ENCODE results near the gene PTPRN2. TPM values are rescaled to one million over a fixed set of nuclear protein-coding genes. Genes with fewer than 3 reads are reported as not detected.

Gene PTPRN2
- polyA plus RNA-seq, 1 of the 3 experiments (the other 2 are of a cell fraction), result 4.0 TPM

DNA sequence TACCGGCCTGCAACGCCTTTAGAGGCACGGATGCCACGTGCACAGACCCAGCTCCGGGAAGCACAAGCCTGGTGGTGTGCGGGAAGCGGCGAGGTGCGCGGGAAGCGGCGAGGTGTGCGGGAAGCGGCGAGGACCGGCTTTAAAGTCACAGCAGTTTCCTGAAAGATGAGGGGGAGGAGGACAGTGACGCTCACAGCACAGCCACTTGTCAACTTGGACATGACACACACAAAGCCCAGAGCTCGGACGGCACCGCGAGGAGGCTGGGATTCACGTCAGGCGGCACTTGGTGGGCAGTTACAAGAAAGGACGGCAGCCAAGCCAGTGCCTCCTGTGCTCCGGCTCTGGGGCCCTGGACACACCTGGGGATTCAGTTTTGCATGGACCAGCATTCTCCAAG, 724.9 kb downstream of the PTPRN2 start (continued):
- no peak for TF ChIP-seq CHD2 (IDR thresholded peaks at IDR 0.05; ENCODE audit: low read length, partially characterized antibody)
- TF ChIP-seq, protein P1, sequence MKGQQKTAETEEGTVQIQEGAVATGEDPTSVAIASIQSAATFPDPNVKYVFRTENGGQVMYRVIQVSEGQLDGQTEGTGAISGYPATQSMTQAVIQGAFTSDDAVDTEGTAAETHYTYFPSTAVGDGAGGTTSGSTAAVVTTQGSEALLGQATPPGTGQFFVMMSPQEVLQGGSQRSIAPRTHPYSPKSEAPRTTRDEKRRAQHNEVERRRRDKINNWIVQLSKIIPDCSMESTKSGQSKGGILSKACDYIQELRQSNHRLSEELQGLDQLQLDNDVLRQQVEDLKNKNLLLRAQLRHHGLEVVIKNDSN (IDR thresholded peaks at IDR 0.05; ENCODE audit: borderline replicate concordance, low read depth), result no peak
- TF ChIP-seq GATA2 (CRISPR knock-in tag; IDR thresholded peaks at IDR 0.05), result no peak
- TF ChIP-seq YY1 (IDR thresholded peaks at IDR 0.05; ENCODE audit: low read depth), result no peak
- TF ChIP-seq MXI1 (IDR thresholded peaks at IDR 0.05; ENCODE audit: low read depth, low read length), result no peak
- TF ChIP-seq RXRA (IDR thresholded peaks at IDR 0.05; ENCODE audit: borderline replicate concordance, low read depth), result no peak
- no peak for TF ChIP-seq POLR2AphosphoS5 (IDR thresholded peaks at IDR 0.05; ENCODE audit: low read depth, low read length)
- TF ChIP-seq RAD21 (IDR thresholded peaks at IDR 0.05; ENCODE audit: low read length), result no peak

DNA sequence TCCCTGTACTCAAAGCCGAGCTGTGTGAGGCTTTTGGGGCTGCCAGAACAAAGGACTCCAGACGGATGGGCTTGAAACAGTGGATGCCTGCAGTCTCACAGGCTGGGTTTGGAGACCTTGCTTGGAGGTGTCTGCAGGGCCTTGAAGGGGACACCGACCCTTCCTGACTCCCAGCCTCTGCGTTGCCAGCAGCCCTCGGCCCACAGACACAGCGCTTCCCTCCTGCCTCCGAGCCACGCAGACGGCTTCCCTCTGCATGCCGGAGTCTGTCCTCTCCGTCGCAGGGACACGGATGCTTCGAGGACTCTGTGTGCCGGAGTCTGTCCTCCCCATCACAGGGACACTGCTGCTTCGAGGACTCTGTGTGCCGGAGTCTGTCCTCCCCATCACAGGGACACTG, 726.1 kb downstream of the PTPRN2 start:
- POLR2A ChIA-PET, result no interaction called here

DNA sequence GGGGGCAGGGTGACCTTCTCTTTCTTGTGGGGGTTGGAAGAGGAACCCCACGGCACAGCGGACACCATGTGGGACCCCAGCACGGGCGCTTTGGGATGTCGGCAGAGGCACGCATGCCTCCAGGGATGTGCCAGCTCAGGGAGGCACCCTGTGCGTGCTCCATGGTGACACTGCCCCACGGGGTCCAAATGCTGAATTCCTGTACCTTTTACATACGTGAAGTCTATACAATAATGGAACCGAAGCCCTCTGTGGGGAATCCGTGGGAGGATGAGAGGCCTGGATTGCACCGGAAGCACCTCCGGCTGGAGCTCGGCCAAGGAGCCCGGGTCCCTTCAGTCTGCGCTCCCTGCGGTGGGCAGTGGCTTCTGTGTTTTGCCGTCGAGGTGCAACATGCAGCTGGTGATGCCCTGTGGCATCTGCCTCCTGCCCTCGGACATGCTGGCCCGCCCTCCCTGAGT, 726.6 kb downstream of the PTPRN2 start:
- 60% methylated on average over 16 of the region's 21 CpGs for WGBS (ENCODE audit: low lambda C conversion rate)
- peaks cover 3% of the 10 kb centered on the region; the same call in 1 of the 2 replicates for H3K9me3 ChIP-seq
- no peak overlapping the region for H2AFZ ChIP-seq (ENCODE audit: low read depth)
- TF ChIP-seq FOSL2 (IDR thresholded peaks at IDR 0.05; ENCODE audit: borderline replicate concordance, low read depth), result no peak
- no peak for TF ChIP-seq FOXJ3 (CRISPR knock-in tag; IDR thresholded peaks at IDR 0.05)
- TF ChIP-seq RAD21 (IDR thresholded peaks at IDR 0.05; ENCODE audit: low read length), result no peak
- no peak for TF ChIP-seq CHD2 (IDR thresholded peaks at IDR 0.05; ENCODE audit: low read length, partially characterized antibody)
- no peak for TF ChIP-seq RXRA (IDR thresholded peaks at IDR 0.05; ENCODE audit: borderline replicate concordance, low read depth)
- no peak for TF ChIP-seq GABPA (IDR thresholded peaks at IDR 0.05; ENCODE audit: low read depth)
- TF ChIP-seq MXI1 (IDR thresholded peaks at IDR 0.05; ENCODE audit: low read depth, low read length), result no peak
- TF ChIP-seq FOXM1 (IDR thresholded peaks at IDR 0.05; ENCODE audit: low read depth), result no peak
- no peak for TF ChIP-seq SMC3 (IDR thresholded peaks at IDR 0.05; ENCODE audit: low read depth, low read length)
- no peak for TF ChIP-seq RFX5 (IDR thresholded peaks at IDR 0.05; ENCODE audit: low read length)
- TF ChIP-seq POLR2AphosphoS5 (IDR thresholded peaks at IDR 0.05; ENCODE audit: low read depth, low read length), result no peak
- TF ChIP-seq EP300 (IDR thresholded peaks at IDR 0.05; ENCODE audit: borderline replicate concordance in 1 of 2, low read depth in 1 of 2, low read length in 1 of 2), result no peak
- no peak for TF ChIP-seq SIN3A (IDR thresholded peaks at IDR 0.05; ENCODE audit: borderline replicate concordance, low read depth, low read length)
- TF ChIP-seq, protein P2, sequence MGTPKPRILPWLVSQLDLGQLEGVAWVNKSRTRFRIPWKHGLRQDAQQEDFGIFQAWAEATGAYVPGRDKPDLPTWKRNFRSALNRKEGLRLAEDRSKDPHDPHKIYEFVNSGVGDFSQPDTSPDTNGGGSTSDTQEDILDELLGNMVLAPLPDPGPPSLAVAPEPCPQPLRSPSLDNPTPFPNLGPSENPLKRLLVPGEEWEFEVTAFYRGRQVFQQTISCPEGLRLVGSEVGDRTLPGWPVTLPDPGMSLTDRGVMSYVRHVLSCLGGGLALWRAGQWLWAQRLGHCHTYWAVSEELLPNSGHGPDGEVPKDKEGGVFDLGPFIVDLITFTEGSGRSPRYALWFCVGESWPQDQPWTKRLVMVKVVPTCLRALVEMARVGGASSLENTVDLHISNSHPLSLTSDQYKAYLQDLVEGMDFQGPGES (IDR thresholded peaks at IDR 0.05; ENCODE audit: low read depth, low read length), result no peak
- no peak for TF ChIP-seq EZH2phosphoT487 (IDR thresholded peaks at IDR 0.05; ENCODE audit: borderline replicate concordance, low read depth)
- no peak for TF ChIP-seq ELF1 (IDR thresholded peaks at IDR 0.05)

More for the DNA sequence above, 726.1 kb downstream of the PTPRN2 start:
- no peaks in the 10 kb centered on the region for H3K9me2 ChIP-seq
- WGBS (ENCODE audit: low lambda C conversion rate), result 66% methylated on average over 15 of the region's 17 CpGs
- TF ChIP-seq, protein P2 (IDR thresholded peaks at IDR 0.05; ENCODE audit: low read depth, low read length), result no peak
- no peak for TF ChIP-seq GABPA (IDR thresholded peaks at IDR 0.05; ENCODE audit: low read depth)
- no peak for TF ChIP-seq FOXM1 (IDR thresholded peaks at IDR 0.05; ENCODE audit: low read depth)
- no peak overlapping the region for H3K4me3 ChIP-seq (ENCODE audit: low read depth in 2 of 2, low read length in 1 of 2)
- no peaks in the 10 kb centered on the region for H3F3A ChIP-seq (replicated peaks; ENCODE audit: insufficient read depth)
- no peak overlapping the region for H3K4me2 ChIP-seq
- no peaks in the 10 kb centered on the region for H3K36me3 ChIP-seq (replicated peaks in 1 of 2; ENCODE audit: control insufficient read depth in 1 of 2, insufficient read depth in 2 of 2, low read length in 1 of 2)
- no peaks in the 10 kb centered on the region for H3K27me3 ChIP-seq (ENCODE audit: insufficient read depth)
- H4K20me1 ChIP-seq (ENCODE audit: insufficient read depth), result no peaks in the 10 kb centered on the region
- H3K27ac ChIP-seq (ENCODE audit: low read depth in 2 of 2, low read length in 1 of 2), result no peak overlapping the region
- no peaks in the 10 kb centered on the region for H3K79me2 ChIP-seq (ENCODE audit: insufficient read depth)
- H2AFZ ChIP-seq (ENCODE audit: low read depth), result no peak overlapping the region
- no peak overlapping the region for H3K9ac ChIP-seq
- no peaks in the 10 kb centered on the region; a peak in 1 of 4 replicates for H3K4me1 ChIP-seq (ENCODE audit: control insufficient read depth in 1 of 2, insufficient read depth in 2 of 2, low read depth in 1 of 2, low read length in 1 of 2)
- H3K9me3 ChIP-seq, result no peaks in the 10 kb centered on the region
- no peak for DNase-seq
- CTCF ChIA-PET, result interaction anchor here (0.6 to 1.4 kb wide), 3 partner anchors 21 to 33 kb away, joined by 3 to 4 read pairs (median 3); no protein-coding TSS in a partner anchor

More for the DNA sequence above, 726.6 kb downstream of the PTPRN2 start:
- Histone ChIP-seq H3K4me3 (ENCODE audit: low read depth in 2 of 2, low read length in 1 of 2) (no peak overlapping the region), H3K27ac (ENCODE audit: low read depth in 2 of 2, low read length in 1 of 2) (no peak overlapping the region), H3F3A (replicated peaks; ENCODE audit: insufficient read depth) (no peaks in the 10 kb centered on the region), H3K79me2 (ENCODE audit: insufficient read depth) (no peaks in the 10 kb centered on the region), H3K27me3 (ENCODE audit: insufficient read depth) (no peaks in the 10 kb centered on the region), H4K20me1 (ENCODE audit: insufficient read depth) (no peaks in the 10 kb centered on the region), H3K9me2 (no peaks in the 10 kb centered on the region), H3K36me3 (replicated peaks in 1 of 2; ENCODE audit: control insufficient read depth in 1 of 2, insufficient read depth in 2 of 2, low read length in 1 of 2) (no peaks in the 10 kb centered on the region), H3K9ac (no peak overlapping the region), H3K4me2 (no peak overlapping the region), H3K4me1 (ENCODE audit: control insufficient read depth in 1 of 2, insufficient read depth in 2 of 2, low read depth in 1 of 2, low read length in 1 of 2) (no peaks in the 10 kb centered on the region; a peak in 1 of 4 replicates)
- ChIA-PET POLR2A (no interaction called here), CTCF (interaction anchor here (0.6 to 1.6 kb wide), 6 partner anchors 12 to 429 kb away, joined by 3 to 8 read pairs (median 4); no protein-coding TSS in a partner anchor)
- no peak for DNase-seq
